ENCODE measurements around the gene CD3D. TPM values are rescaled to one million over a fixed set of nuclear protein-coding genes. Genes with fewer than 3 reads are reported as not detected.

Gene CD3D
- total RNA-seq, 4 donors from 2014 or later = 2.0 to 4.9 (median 2.4) TPM; not detected in 1

GRCh38 chr11:118339281-118339961 is 3.1 kb downstream of the CD3D start:
- no peak for TF ChIP-seq CTCF (IDR thresholded peaks at IDR 0.05; ENCODE audit: low read depth)

- no peak for TF ChIP-seq CTCF (IDR thresholded peaks at IDR 0.05; ENCODE audit: low read depth)
These were observed 3.9 kb downstream of the CD3D start for GRCh38 chr11:118338637-118339061.

GRCh38 chr11:118334745-118335144 is 7.8 kb downstream of the CD3D start:
- TF ChIP-seq CTCF (IDR thresholded peaks at IDR 0.05; ENCODE audit: low read depth) = no peak

- no peak for TF ChIP-seq CTCF (IDR thresholded peaks at IDR 0.05; ENCODE audit: low read depth)
These were observed 13.8 kb downstream of the CD3D start for GRCh38 chr11:118328745-118329144.

- TF ChIP-seq CTCF (IDR thresholded peaks at IDR 0.05; ENCODE audit: low read depth) = no peak
These were observed 17.2 kb downstream of the CD3D start for GRCh38 chr11:118325283-118325682.

GRCh38 chr11:118322721-118323120 is 19.8 kb downstream of the CD3D start:
- no peak for TF ChIP-seq CTCF (IDR thresholded peaks at IDR 0.05; ENCODE audit: low read depth)

- no peak for TF ChIP-seq CTCF (IDR thresholded peaks at IDR 0.05; ENCODE audit: low read depth)
These were observed 21.0 kb downstream of the CD3D start for GRCh38 chr11:118321386-118322082.
